Activated CD4-positive, alpha-beta T cell treated with anti-CD3 and anti-CD28 coated beads, Interleukin-2, amount 10 ng/mL, durations not matched to agents 24 days and 14 days (primary cell): ENCODE data around the gene NTNG2. TPM values are rescaled to one million over a fixed set of nuclear protein-coding genes. Genes with fewer than 3 reads are reported as not detected.
"Not testable (repeated sequence)": the region's sequence is repeated elsewhere in the genome, so short reads cannot be mapped to it uniquely, and the experiment has no call there.

Source experiments
- DNase-seq: peaks from one replicate; pipeline ENCODE4 v3.0.0; 2022
- H3K27ac Mint-ChIP-seq: one replicate; pipeline ENCODE4 v1.8.0; 2022; ENCODE audit warnings: mild to moderate bottlenecking, mixed read lengths
- H3K27me3 Mint-ChIP-seq: one replicate; pipeline ENCODE4 v1.8.0; 2022; ENCODE audit warnings: mixed read lengths
- H3K36me3 Mint-ChIP-seq: one replicate; pipeline ENCODE4 v1.8.0; 2022; ENCODE audit warnings: low read depth, mild to moderate bottlenecking, mixed read lengths
- H3K4me1 Mint-ChIP-seq: one replicate; pipeline ENCODE4 v1.8.0; 2021; ENCODE audit warnings: mixed read lengths
- H3K4me3 Mint-ChIP-seq: one replicate; pipeline ENCODE4 v1.8.0; 2022; ENCODE audit warnings: mild to moderate bottlenecking, moderate library complexity, mixed read lengths
- H3K9me3 Mint-ChIP-seq: one replicate; pipeline ENCODE4 v1.8.0; 2021; ENCODE audit warnings: mixed read lengths
- intact Hi-C: fragments of 100-400 bp; cut with micrococcal nuclease; formaldehyde crosslinking; loops from one replicate; pipeline ENCODE4 v1.15.1; 2023
- total RNA-seq: library from RNA; stranded (reverse); gene quantifications from 2 replicates; pipeline ENCODE4 v1.2.3, GENCODE V29; 2022

Gene NTNG2, protein sequence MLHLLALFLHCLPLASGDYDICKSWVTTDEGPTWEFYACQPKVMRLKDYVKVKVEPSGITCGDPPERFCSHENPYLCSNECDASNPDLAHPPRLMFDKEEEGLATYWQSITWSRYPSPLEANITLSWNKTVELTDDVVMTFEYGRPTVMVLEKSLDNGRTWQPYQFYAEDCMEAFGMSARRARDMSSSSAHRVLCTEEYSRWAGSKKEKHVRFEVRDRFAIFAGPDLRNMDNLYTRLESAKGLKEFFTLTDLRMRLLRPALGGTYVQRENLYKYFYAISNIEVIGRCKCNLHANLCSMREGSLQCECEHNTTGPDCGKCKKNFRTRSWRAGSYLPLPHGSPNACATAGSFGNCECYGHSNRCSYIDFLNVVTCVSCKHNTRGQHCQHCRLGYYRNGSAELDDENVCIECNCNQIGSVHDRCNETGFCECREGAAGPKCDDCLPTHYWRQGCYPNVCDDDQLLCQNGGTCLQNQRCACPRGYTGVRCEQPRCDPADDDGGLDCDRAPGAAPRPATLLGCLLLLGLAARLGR
- 1.6 and 1.7 TPM in 2 replicates for total RNA-seq

DNA sequence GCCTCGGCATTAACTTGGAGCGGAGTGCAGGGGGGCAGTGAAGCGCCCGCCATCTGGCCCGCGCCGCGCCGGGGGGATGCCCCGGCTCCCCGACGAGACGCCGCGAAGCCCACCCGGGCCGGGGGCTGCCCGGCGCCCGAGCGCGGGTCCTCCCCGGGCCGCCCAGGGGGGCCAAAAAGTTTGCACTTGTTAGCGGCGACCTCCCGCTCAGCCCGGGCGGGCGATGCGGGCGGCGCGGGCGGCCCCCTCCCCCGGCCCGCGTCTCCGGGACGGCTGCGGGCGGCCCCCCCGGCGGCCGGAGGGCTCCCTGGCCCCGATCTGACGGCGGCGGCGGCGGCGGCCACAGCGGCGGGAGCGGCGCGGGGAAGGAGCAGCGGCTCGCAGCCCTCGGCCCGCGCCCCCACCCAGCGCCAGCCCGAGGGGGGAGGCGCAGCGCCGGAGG lies at the start of gene NTNG2:
Gene NTNG2, plus strand, starts transcription at position 316 of the 442 bp plus-strand sequence. CDS start 4,774 bp downstream, outside the sequence.
- intact Hi-C loops: loop anchor here (2.0 to 5.0 kb wide), 3 partner anchors 34 to 154 kb away; partner anchors contain the start of gene MED27
- Mint-ChIP-seq H3K27me3 (peaks cover 64% of the 10 kb centered on the region), H3K9me3 (no peaks in the 10 kb centered on the region), H3K36me3 (peaks cover 5% of the 10 kb centered on the region), H3K4me1 (peaks cover 10% of the 10 kb centered on the region), H3K4me3 (peak within 1 kb of the TSS; percentile 90), H3K27ac (peak within 1 kb of the TSS; percentile 77)
- DNase-seq: no peak

DNA sequence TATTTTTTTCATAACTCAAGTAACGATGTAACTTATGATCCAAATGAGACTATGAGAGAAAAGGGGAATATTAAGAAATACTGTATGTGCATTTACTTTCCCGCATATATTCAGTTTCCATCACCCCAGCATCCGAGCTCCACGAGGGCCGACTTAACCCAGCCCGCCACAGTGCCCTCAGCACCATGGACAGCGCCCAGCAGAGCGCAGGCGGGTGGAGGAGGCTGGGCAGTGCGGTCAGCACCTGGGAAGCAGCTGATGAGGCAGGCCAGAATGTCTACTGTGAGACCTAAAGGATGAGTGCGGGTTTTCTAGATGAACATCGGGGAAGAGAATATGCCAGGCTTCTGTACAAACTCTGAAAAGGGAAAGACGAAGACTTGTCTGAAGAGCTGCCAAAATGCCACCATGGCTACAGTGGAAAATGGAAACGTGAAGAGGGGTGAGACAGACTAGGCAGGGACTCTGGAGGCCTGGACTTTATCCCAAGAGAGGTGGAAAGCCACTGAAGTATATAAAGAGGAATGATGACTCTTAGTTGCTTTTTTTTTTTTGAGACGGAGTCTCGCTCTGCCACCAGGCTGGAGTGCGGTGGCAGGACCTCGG lies 47.7 kb upstream of the NTNG2 start:
- Mint-ChIP-seq H3K36me3 (no peaks in the 10 kb centered on the region), H3K27me3 (peaks cover 9% of the 10 kb centered on the region), H3K4me3 (no peak overlapping the region), H3K4me1 (no peaks in the 10 kb centered on the region), H3K9me3 (peaks cover 9% of the 10 kb centered on the region), H3K27ac (no peak overlapping the region)
- peak; percentile 90 for DNase-seq
- intact Hi-C loops: no loop called here

DNA sequence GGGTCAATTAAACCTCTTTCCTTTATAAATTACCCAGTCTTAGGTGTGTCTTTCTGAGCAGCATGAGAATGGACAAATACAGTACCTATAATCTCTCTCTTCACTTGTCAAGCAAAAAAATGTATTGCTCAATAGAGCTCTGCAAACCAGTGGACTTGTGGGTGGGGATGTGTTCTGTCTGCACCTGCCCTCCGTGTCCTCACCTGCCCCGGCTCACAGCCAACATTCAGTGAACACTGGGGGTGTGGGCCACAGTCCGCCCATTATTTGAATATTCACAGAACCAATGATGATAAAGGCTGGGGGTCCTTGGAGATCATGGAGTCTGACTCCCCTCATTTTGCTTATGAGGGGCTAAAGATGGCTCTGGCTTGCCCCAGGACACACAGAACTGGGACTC lies 45.3 kb upstream of the NTNG2 start:
- intact Hi-C loops: no loop called here
- Mint-ChIP-seq H3K9me3 (peaks cover 12% of the 10 kb centered on the region), H3K27me3 (peaks cover 20% of the 10 kb centered on the region), H3K36me3 (no peaks in the 10 kb centered on the region), H3K4me1 (no peaks in the 10 kb centered on the region), H3K4me3 (no peak overlapping the region), H3K27ac (no peak overlapping the region)
- DNase-seq: no peak

DNA sequence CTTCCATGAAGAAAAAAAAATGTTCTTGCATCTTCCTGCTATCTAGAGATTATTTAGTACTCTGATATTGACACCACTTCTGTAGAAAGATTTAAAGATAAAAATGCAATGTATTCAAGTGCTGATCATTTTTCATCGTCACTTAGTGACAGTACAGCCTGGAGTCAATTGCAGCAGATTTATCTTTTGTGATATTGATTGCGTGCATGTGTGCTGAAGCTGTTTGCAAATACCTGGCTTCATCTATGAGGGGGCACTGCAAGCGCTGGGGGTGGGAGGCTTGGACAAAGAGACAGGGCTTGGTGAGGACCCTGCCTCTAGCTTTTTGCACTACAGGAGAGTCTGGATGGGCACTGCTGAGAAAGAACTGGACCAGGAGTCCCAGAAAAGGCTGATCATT lies 44.2 kb upstream of the NTNG2 start:
- intact Hi-C loops: no loop called here
- Mint-ChIP-seq H3K9me3 (peaks cover 12% of the 10 kb centered on the region), H3K36me3 (no peaks in the 10 kb centered on the region), H3K4me3 (no peak overlapping the region), H3K27me3 (peaks cover 25% of the 10 kb centered on the region), H3K27ac (no peak overlapping the region), H3K4me1 (no peaks in the 10 kb centered on the region)
- no peak for DNase-seq

DNA sequence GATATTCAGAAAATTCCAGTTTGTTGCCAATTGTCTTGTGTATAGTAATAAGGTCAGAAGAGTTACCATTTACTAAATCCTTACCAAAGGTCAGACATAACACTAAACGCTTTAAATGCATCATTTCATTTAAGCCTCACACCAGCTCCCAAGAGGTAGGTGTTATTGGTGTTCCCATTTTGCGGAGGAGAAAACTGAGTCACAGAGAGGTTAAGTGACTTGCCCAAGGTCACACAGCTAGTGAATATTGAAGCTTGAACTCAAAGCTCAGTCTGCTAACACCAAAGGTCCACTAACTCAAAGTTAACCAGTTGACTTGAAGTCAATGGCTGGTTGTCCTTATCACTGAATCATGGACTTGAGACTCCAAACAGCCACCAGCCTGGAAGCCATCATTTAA lies 40.8 kb upstream of the NTNG2 start:
- H3K36me3 Mint-ChIP-seq: no peaks in the 10 kb centered on the region
- H3K27ac Mint-ChIP-seq: no peak overlapping the region
- DNase-seq: no peak
- H3K4me3 Mint-ChIP-seq: no peak overlapping the region
- peaks cover 49% of the 10 kb centered on the region for H3K27me3 Mint-ChIP-seq
- intact Hi-C loops: no loop called here
- peaks cover 7% of the 10 kb centered on the region for H3K4me1 Mint-ChIP-seq
- H3K9me3 Mint-ChIP-seq: peaks cover 9% of the 10 kb centered on the region

DNA sequence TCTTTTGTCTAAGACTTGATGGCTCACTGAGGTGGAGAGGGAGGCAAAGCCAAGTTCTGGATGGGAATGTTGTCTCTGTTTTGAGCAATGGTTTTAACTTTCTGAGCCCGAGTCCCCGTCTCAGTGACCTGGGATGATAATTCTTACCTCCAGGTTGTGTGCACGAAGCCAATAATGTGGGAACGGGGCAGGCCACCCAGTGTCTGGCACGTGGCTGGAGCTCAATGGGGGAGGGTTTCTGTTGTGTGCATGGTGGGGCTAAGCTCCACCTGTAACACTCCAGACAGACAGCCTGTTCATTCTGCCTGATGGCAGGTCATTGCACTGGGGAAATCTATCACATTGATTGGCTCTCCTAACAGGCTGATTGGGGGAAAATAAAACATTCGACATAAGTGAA lies 37.1 kb upstream of the NTNG2 start:
- no peak overlapping the region for H3K27ac Mint-ChIP-seq
- no peaks in the 10 kb centered on the region for H3K36me3 Mint-ChIP-seq
- H3K9me3 Mint-ChIP-seq: peaks cover 3% of the 10 kb centered on the region
- intact Hi-C loops: loop anchor here (5.0 kb wide), 1 partner anchor 38 kb away; the partner anchor contains the start of gene NTNG2
- no peak for DNase-seq
- H3K4me3 Mint-ChIP-seq: no peak overlapping the region
- H3K27me3 Mint-ChIP-seq: peaks cover 58% of the 10 kb centered on the region
- peaks cover 15% of the 10 kb centered on the region for H3K4me1 Mint-ChIP-seq

DNA sequence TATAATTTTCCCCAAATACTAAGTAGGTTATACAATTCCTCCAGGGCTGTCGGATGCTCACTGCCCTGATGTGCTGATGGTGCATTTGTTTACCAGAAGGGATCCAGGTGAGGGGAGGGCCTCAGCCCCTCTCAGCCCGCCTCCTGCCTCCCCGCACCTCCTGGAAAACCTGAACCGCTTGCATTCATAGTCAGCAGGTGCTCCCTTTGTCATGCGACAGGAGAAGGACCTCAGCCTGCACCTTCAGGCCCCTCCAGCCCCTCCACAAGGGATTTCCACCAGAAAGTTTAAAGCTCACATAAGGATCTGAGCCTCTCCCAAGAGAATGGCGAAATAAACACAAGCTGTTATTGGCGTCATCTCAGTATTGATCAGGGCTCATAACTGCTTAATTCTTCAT lies 36.5 kb upstream of the NTNG2 start:
- Mint-ChIP-seq H3K4me3 (no peak overlapping the region), H3K9me3 (peaks cover 3% of the 10 kb centered on the region), H3K27me3 (peaks cover 59% of the 10 kb centered on the region), H3K36me3 (no peaks in the 10 kb centered on the region), H3K4me1 (peaks cover 15% of the 10 kb centered on the region), H3K27ac (no peak overlapping the region)
- DNase-seq: no peak
- intact Hi-C loops: loop anchor here (5.0 kb wide), 1 partner anchor 37 kb away; the partner anchor contains the start of gene NTNG2

DNA sequence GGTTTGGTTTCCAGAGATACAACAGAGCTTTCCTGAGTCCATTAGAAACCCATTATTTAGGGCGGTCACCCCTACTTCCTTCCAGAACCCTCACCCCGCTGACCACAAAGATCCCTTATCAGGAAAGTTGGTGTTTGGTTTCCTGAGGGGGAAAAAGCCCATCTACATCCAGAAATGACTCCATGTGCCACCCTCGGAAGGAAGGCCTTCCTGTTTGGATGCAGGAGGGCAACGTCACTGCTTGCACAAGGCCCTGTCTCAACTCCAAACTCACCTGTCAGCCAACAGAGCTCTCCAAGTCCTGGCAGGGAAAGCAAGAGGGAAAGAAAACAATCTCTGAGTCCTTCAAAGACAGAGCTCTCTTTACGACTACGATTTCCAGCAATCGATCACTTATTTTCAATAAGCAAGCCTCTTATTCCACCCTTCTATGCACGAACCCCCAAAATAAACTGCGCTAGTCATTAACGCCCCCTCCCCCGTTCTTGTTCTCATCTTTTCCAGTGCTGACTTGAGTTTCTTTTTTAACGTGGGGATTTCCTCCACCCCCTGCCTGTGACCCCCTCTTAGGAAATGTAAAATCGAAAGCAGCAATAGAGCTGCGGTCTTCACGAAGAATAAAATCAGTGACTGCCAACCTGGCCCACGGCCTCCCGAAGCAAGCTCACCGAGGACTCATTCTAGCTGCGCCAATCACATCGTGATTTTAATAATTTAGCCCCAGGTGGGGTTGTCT lies 35.7 kb upstream of the NTNG2 start:
- no peaks in the 10 kb centered on the region for H3K9me3 Mint-ChIP-seq
- peak overlapping the region; percentile 50 for H3K27ac Mint-ChIP-seq

DNA sequence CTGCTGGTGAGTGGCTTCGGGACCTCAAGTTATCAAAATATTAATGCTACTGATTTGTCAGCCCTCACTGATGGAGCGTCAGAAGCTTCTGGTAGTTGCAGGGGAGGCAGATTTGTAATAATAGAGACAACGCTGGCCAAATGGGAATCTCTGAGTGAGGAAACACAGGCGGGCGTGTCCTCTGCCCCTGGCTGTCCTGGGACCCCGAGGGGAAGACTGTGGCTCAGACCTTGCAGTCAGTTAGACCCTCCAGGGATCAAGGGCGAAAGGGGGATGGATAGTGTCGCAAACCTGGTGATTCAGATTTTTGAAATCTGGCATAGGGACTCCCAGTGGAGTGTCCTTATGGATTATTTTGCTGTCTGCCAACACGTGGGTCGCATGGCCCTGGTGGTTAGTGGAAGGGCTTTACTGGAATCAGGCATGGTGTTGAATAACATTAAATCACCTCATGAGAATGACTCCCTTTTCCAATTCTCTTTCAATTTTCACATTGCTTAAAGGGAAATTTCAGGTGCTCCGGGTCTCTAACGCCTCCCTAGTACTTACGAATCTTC lies 35.1 kb upstream of the NTNG2 start:
- intact Hi-C loops: loop anchor here (1.0 to 5.0 kb wide), 2 partner anchors 19 to 36 kb away; partner anchors contain the start of gene NTNG2
- DNase-seq: no peak
- Mint-ChIP-seq H3K27me3 (peaks cover 49% of the 10 kb centered on the region), H3K27ac (no peak overlapping the region), H3K4me3 (peak overlapping the region; percentile 65), H3K4me1 (peaks cover 15% of the 10 kb centered on the region), H3K36me3 (no peaks in the 10 kb centered on the region), H3K9me3 (no peaks in the 10 kb centered on the region)

More for the DNA sequence above, 35.7 kb upstream of the NTNG2 start:
- no peak for DNase-seq
- peaks cover 15% of the 10 kb centered on the region for H3K4me1 Mint-ChIP-seq
- H3K4me3 Mint-ChIP-seq: peak overlapping the region; percentile 65
- peaks cover 52% of the 10 kb centered on the region for H3K27me3 Mint-ChIP-seq
- intact Hi-C loops: loop anchor here (1.0 to 5.0 kb wide), 2 partner anchors 19 to 36 kb away; partner anchors contain the start of gene NTNG2
- no peaks in the 10 kb centered on the region for H3K36me3 Mint-ChIP-seq

DNA sequence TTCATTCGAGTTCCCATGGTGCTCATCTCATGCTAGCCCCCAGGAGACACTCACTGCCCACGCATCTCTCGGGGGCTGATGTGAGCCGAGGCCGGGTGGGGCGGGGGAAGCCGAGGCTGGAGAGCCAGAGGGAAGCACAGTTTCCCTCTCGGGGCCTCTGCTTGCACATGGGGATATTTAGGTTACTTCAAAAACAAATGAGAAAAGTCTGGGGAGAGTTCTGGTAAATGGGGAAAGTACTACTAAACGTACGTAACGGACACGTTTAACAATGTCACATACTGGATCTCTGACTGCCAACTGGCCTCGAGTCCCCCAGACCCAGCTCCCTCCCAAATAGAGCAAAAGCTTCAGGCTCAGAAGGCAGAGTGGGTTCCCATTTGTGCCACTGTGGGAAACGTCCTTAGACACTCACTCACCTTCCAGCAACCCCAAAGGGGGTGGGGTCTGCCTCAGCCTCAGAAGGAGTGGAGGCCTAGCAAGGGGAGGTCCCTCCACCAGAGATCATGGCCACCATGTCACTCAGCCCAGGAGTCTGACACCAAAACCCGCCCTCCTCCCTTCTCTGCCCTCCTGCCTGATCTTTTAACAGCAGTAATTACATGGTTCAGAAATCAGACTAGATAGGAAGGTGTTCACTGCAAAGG lies 33.8 kb upstream of the NTNG2 start:
- Mint-ChIP-seq H3K27ac (no peak overlapping the region), H3K9me3 (no peaks in the 10 kb centered on the region), H3K4me1 (peaks cover 15% of the 10 kb centered on the region), H3K27me3 (peaks cover 50% of the 10 kb centered on the region), H3K36me3 (no peaks in the 10 kb centered on the region), H3K4me3 (no peak overlapping the region)
- no peak for DNase-seq
- intact Hi-C loops: loop anchor here (5.0 kb wide), 1 partner anchor 34 kb away; the partner anchor contains the start of gene NTNG2

DNA sequence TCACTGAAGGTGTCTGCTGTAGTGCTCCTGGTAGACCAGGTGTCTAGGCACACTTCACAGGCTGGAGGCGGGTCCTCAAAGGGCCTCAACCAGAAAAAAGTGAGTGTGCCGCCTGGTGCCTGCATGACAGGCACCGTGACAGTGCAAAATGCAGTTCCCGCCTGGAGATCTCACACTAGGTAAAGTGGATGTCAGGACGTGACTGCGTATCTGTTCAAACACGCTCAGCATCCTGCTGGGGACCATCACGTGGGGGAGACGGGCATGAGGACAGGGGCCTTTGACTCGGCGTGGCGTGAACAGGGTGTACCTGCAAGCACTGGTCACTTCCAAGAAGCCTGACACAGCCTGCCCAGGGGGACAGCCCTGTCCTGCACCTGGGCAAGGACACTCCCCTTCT lies 32.3 kb upstream of the NTNG2 start:
- H3K27me3 Mint-ChIP-seq: peaks cover 36% of the 10 kb centered on the region
- H3K36me3 Mint-ChIP-seq: no peaks in the 10 kb centered on the region
- DNase-seq: no peak

DNA sequence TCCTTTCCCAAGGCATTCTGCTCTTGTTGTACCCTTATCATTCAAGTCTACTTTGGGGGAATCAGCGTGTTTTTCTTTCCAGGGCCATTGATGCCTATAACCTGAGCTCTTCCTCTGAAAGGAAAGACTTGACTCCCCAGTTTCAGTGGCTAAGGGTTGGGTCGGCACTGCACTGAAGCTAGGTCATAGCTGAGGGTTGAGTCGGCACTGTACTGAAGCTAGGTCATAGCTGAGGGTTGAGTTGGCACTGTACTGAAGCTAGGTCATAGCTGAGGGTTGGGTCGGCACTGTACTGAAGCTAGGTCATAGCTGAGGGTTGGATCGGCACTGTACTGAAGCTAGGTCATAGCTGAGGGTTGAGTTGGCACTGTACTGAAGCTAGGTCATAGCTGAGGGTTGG lies 27.8 kb upstream of the NTNG2 start:
- H3K36me3 Mint-ChIP-seq, intact Hi-C loops, H3K27ac Mint-ChIP-seq, DNase-seq, H3K4me1 Mint-ChIP-seq, H3K9me3 Mint-ChIP-seq, H3K4me3 Mint-ChIP-seq: not testable (repeated sequence)
- H3K27me3 Mint-ChIP-seq: peaks cover 27% of the 10 kb centered on the region

More for the DNA sequence above, 32.3 kb upstream of the NTNG2 start:
- intact Hi-C loops: loop anchor here (5.0 kb wide), 1 partner anchor 33 kb away; the partner anchor contains the start of gene NTNG2
- Mint-ChIP-seq H3K4me3 (no peak overlapping the region), H3K27ac (no peak overlapping the region), H3K4me1 (peaks cover 15% of the 10 kb centered on the region), H3K9me3 (no peaks in the 10 kb centered on the region)

DNA sequence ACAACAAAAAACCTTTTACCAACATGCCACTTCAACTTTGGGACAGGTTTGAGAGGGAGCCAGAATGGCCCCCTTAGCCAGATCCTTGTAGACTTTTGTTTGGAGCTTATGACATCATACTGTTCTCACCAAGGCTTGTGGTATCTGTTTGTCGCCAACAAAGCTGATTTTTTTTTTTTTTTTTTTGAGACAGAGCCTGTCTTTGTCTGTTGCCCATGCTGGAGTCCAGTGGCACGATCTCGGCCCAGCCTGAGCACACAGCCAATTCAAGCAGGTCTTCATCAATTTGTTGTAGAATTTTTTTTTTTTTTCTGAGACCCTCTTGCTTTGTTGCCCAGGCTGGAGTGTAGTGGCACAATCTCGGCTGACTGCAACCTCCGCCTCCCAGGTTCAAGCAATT lies 26.4 kb upstream of the NTNG2 start:
- H3K27ac Mint-ChIP-seq: no peak overlapping the region
- H3K4me3 Mint-ChIP-seq: no peak overlapping the region
- H3K4me1 Mint-ChIP-seq: no peaks in the 10 kb centered on the region
- no peaks in the 10 kb centered on the region for H3K9me3 Mint-ChIP-seq
- peaks cover 34% of the 10 kb centered on the region for H3K27me3 Mint-ChIP-seq
- intact Hi-C loops: no loop called here
- H3K36me3 Mint-ChIP-seq: no peaks in the 10 kb centered on the region
- no peak for DNase-seq
